ENCODE data around the gene GLI3.

The GLI3 gene

GRCh38 chr7:41928166-41928565 lies 308.8 kb downstream of the GLI3 start:
- DNase-seq (ENCODE audit: low spot score): no peak

GRCh38 chr7:41927380-41927779 lies 309.6 kb downstream of the GLI3 start:
- DNase-seq (ENCODE audit: low spot score): no peak

- no peak for DNase-seq (ENCODE audit: low spot score)
Observed at GRCh38 chr7:41925946-41926345, 311.1 kb downstream of the GLI3 start.

- no peak for DNase-seq (ENCODE audit: low spot score)
Observed at GRCh38 chr7:41924796-41925195, 312.2 kb downstream of the GLI3 start.

GRCh38 chr7:41922373-41922772 lies 314.6 kb downstream of the GLI3 start:
- DNase-seq (ENCODE audit: low spot score): no peak

- no peak for DNase-seq (ENCODE audit: low spot score)
Observed at GRCh38 chr7:41921453-41921981, 315.5 kb downstream of the GLI3 start.

- DNase-seq (ENCODE audit: low spot score): no peak
Observed at GRCh38 chr7:41918597-41918996, 318.4 kb downstream of the GLI3 start.

GRCh38 chr7:41916450-41916927 lies 320.5 kb downstream of the GLI3 start:
- no peak for DNase-seq (ENCODE audit: low spot score)

GRCh38 chr7:41915871-41916270 lies 321.1 kb downstream of the GLI3 start:
- no peak for DNase-seq (ENCODE audit: low spot score)

GRCh38 chr7:41912851-41913567 lies 324.0 kb downstream of the GLI3 start:
- DNase-seq (ENCODE audit: low spot score): no peak

- DNase-seq (ENCODE audit: low spot score): no peak
Observed at GRCh38 chr7:41912426-41912825, 324.6 kb downstream of the GLI3 start.

- no peak for DNase-seq (ENCODE audit: low spot score)
Observed at GRCh38 chr7:41911792-41912191, 325.2 kb downstream of the GLI3 start.

All from globus pallidus (tissue), 1 donor.